Sigmoid colon (tissue), 7 donors: ENCODE data around the gene ABAT. TPM values are rescaled to one million over a fixed set of nuclear protein-coding genes. Genes with fewer than 3 reads are reported as not detected.
"Not testable (repeated sequence)": the region's sequence is repeated elsewhere in the genome, so short reads cannot be mapped to it uniquely, and the experiment has no call there.

Source experiments
- DNase-seq: peaks from one replicate; pipeline ENCODE4 v3.0.0-alpha.2; 2019
- H3K27ac ChIP-seq, 4 donors: fragments of 200-600 bp; sonication (generic); one replicate each; pipeline ENCODE4 v1.5.1; 2016 to 2019; ENCODE audit warnings: mild to moderate bottlenecking in 1 of 4
- H3K27me3 ChIP-seq, 3 donors: fragments of 200-600 bp; sonication (generic); one replicate each; pipeline ENCODE4 v1.5.1; 2019; ENCODE audit warnings: mild to moderate bottlenecking in 1 of 3
- H3K36me3 ChIP-seq, 4 donors: fragments of 200-600 bp; sonication (generic); one replicate each; pipeline ENCODE4 v1.5.1; 2016 to 2019
- H3K4me1 ChIP-seq, 4 donors: fragments of 200-600 bp; sonication (generic); one replicate each; pipeline ENCODE4 v1.5.1; 2017 to 2019
- H3K4me3 ChIP-seq, 4 donors: fragments of 200-600 bp; sonication (generic); one replicate each; pipeline ENCODE4 v1.5.1; 2017 to 2019; ENCODE audit warnings: mild to moderate bottlenecking in 2 of 4, moderate library complexity in 1 of 4
- H3K9me3 ChIP-seq, 4 donors: fragments of 200-600 bp in 3 of 4; sonication (generic) in 3 of 4; one replicate each; pipeline versions ENCODE4 v1.5.1 to v1.6.1; 2013 to 2019
- EP300 ChIP-seq, 4 donors: sonication (generic); formaldehyde crosslinking; IDR thresholded peaks; one replicate each; pipeline ENCODE4 v1.6.1; 2017; ENCODE audit warnings: antibody characterized with exemption in 4 of 4
- POLR2A ChIP-seq, 2 donors: fragments of 450-650 bp; IDR thresholded peaks; one replicate each; pipeline ENCODE4 v1.6.1; 2016; ENCODE audit warnings: antibody characterized with exemption in 2 of 2, mild to moderate bottlenecking in 2 of 2, moderate library complexity in 2 of 2
- POLR2AphosphoS5 ChIP-seq, 4 donors: sonication (generic); formaldehyde crosslinking; IDR thresholded peaks; one replicate each; pipeline ENCODE4 v1.6.1; 2017; ENCODE audit warnings: antibody characterized with exemption in 4 of 4
- WGBS, 2 donors: extraction: QIAGEN DNeasy Blood & Tissue Kit; methylation state at CpG; one replicate each; pipeline ENCODE4 v1.1.7; 2013; 5-methylcytosine and 5-hydroxymethylcytosine counted together
- intact Hi-C: fragments of 100-400 bp; cut with DNase I; formaldehyde crosslinking; loops from one replicate; pipeline ENCODE4 v1.15.1; 2023
- polyA plus RNA-seq, 3 donors: library from polyadenylated mRNA; stranded (reverse); fragments of 200-250 nt; gene quantifications; one replicate each; pipeline ENCODE4 v1.2.3, GENCODE V29; 2013
- total RNA-seq, 4 donors: library from RNA; depleted of rRNA; stranded (reverse); fragments of >200 nt; gene quantifications; one replicate each; pipeline ENCODE4 v1.1.0, GENCODE V29; 2016
- TF ChIP-seq, protein P1 (sequence below), 4 experiments: fragments of 450-650 bp in 3 of 4; fragments of 200-600 bp in 1 of 4; IDR thresholded peaks; one replicate each; pipeline ENCODE4 v1.5.1; 2016 to 2019; ENCODE audit warnings: antibody characterized with exemption in 4 of 4, mild to moderate bottlenecking in 3 of 4, moderate library complexity in 2 of 4
- donor health status: healthy with polysubstance abuse.
- donor health status: Bipolar disorder and iron deficiency.
- donor health status: healthy.

ABAT gene
- total and polyA plus RNA-seq, 7 donors = 4.1 to 12.0 (median 8.2) TPM

DNA sequence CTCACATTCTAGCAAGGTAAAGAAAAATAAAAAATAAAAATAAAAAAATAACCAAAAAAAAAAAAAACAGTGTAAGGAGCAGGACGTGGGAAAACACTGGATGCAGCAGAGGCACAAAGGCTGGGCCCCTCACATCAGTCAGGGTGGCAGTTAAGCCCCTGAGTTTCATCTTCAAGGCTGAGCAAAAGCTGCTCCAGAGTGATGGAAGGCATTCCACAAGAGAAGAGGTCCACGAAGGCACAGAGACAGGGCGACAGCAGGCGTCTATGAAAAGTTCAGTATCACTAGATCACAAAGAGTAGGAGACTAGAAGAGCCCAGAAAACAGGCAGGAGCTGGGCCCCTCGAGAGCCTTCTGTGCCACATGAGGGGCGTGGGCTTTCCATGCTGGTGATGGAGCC is 111.0 kb downstream of the ABAT start:
- H3K27ac ChIP-seq = no peak overlapping the region
- TF ChIP-seq POLR2A (IDR thresholded peaks at IDR 0.05) (no peak), EP300 (IDR thresholded peaks at IDR 0.05) (no peak), POLR2AphosphoS5 (IDR thresholded peaks at IDR 0.05) (no peak)
- TF ChIP-seq, protein P1, sequence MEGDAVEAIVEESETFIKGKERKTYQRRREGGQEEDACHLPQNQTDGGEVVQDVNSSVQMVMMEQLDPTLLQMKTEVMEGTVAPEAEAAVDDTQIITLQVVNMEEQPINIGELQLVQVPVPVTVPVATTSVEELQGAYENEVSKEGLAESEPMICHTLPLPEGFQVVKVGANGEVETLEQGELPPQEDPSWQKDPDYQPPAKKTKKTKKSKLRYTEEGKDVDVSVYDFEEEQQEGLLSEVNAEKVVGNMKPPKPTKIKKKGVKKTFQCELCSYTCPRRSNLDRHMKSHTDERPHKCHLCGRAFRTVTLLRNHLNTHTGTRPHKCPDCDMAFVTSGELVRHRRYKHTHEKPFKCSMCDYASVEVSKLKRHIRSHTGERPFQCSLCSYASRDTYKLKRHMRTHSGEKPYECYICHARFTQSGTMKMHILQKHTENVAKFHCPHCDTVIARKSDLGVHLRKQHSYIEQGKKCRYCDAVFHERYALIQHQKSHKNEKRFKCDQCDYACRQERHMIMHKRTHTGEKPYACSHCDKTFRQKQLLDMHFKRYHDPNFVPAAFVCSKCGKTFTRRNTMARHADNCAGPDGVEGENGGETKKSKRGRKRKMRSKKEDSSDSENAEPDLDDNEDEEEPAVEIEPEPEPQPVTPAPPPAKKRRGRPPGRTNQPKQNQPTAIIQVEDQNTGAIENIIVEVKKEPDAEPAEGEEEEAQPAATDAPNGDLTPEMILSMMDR (IDR thresholded peaks at IDR 0.05) = no peak
- no peaks in the 10 kb centered on the region for H3K36me3 ChIP-seq
- H3K4me3 ChIP-seq = no peak overlapping the region
- 89 to 93% methylated on average over 6 of the region's 6 CpGs for WGBS, 2 donors
- intact Hi-C loops = no loop called here
- no peaks in the 10 kb centered on the region for H3K27me3 ChIP-seq
- no peaks in the 10 kb centered on the region for H3K4me1 ChIP-seq
- no peaks in the 10 kb centered on the region for H3K9me3 ChIP-seq
- DNase-seq = no peak

DNA sequence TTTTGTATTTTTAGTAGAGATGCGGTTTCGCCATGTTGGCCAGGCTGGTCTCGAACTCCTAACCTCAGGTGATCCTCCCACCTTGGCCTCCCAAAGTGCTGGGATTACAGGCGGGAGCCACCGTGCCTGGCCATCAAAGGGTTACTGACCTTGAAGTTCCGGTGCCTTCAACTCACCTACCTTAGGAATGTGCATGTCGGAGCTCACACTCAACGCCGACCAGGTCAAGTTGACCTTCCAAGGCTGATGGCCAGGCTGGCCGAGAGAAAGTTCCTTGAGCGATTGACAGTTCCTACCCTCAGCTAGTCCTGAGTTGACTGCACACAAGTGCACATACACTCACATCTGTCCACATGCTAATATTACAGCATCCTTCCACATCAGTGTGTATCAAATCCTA is 111.9 kb downstream of the ABAT start:
- H3K27ac ChIP-seq, DNase-seq, H3K36me3 ChIP-seq, H3K9me3 ChIP-seq, H3K4me3 ChIP-seq, H3K4me1 ChIP-seq, H3K27me3 ChIP-seq, intact Hi-C loops: not testable (repeated sequence)
- 92 to 93% methylated on average over 11 of the region's 11 CpGs for WGBS, 2 donors

DNA sequence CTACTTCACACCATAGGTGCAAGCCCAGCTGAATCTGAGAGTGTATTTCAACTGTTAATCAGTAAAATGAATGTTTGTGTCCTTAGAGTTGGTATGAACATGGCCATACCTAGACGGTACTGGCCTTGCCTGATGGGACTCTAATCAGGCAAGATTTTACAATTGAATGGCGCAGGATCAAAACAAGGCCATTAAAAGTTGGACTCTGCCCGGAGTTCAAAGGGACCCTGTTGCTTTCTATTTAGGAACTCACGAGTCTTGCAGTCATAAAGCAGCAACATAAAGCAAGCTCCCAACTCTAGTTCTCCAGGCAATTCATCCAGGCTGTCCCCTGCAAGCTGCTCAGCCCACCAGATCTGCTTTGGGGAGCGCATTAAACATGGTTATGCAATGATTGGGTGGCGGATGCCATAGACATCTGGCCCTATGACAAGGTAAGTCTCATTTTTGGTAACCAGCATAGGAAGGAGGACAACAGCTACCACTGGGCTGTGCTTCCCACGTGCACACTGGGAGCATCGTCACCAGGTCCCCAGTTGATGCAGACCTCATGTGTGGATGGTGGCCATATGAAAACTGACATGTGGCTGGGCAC is 114.3 kb downstream of the ABAT start:
- intact Hi-C loops = no loop called here
- DNase-seq = no peak
- Histone ChIP-seq H3K27ac (no peak overlapping the region), H3K27me3 (no peaks in the 10 kb centered on the region), H3K9me3 (no peaks in the 10 kb centered on the region), H3K4me3 (no peak overlapping the region), H3K4me1 (no peaks in the 10 kb centered on the region), H3K36me3 (no peaks in the 10 kb centered on the region)
- TF ChIP-seq POLR2AphosphoS5 (IDR thresholded peaks at IDR 0.05) (no peak), POLR2A (IDR thresholded peaks at IDR 0.05) (no peak), EP300 (IDR thresholded peaks at IDR 0.05) (no peak)
- TF ChIP-seq, protein P1 (IDR thresholded peaks at IDR 0.05) = no peak
- 18 to 63% methylated on average over 8 of the region's 8 CpGs for WGBS, 2 donors

DNA sequence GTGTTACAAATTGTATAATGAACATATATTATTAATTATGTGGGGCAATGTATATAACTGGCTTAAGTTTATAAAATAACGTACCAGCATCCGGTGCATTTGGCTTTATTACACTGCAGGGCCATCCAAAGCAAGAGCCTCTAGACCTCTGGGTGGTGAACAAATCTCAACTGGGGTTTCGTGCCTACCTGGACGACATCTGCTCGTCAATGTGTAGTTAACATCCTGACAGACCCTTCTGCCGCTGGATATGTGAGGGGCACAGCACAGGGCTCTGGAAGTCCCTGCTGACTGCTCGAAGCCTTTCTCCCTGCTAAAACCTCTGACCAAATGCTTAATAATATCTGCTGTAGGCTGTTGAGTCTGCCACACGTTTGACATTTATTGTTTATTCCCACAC is 120.7 kb downstream of the ABAT start:
- Histone ChIP-seq H3K27me3 (no peaks in the 10 kb centered on the region), H3K27ac (no peak overlapping the region), H3K9me3 (no peaks in the 10 kb centered on the region), H3K4me3 (no peak overlapping the region), H3K36me3 (no peaks in the 10 kb centered on the region), H3K4me1 (peaks cover 0 to 33% (median 29%) of the 10 kb centered on the region in 4 donors)
- TF ChIP-seq, protein P1 (IDR thresholded peaks at IDR 0.05) = no peak
- TF ChIP-seq EP300 (IDR thresholded peaks at IDR 0.05) = no peak
- TF ChIP-seq POLR2A (IDR thresholded peaks at IDR 0.05) = no peak
- no peak for TF ChIP-seq POLR2AphosphoS5 (IDR thresholded peaks at IDR 0.05)
- DNase-seq = no peak
- WGBS, 2 donors = 85 to 91% methylated on average over 8 of the region's 8 CpGs
- intact Hi-C loops = loop anchor here (5.0 to 10.0 kb wide), 6 partner anchors 72 to 300 kb away; partner anchors contain the start of genes CARHSP1, HAPSTR1, LITAFD and METTL22

DNA sequence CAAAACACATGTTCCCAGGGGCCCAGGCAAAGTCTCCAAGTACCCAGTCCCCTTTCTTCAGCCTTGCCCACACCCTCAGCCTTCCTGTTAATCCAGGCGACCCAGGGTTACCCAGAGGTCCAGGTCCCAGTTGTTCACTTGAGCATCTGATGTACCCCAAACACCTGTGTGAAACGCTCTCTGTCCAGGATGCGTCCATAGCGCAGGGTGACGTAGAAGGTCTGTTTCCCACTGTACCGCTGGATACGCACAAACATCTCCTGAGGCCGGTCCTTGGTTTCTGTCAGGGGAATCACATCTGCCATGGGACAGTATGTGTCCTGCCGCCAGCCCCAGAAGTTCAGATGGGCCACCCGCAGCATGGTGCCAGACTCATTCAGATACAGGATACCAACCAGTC is 121.4 kb downstream of the ABAT start:
- H3K4me1 ChIP-seq = peaks cover 0 to 35% (median 30%) of the 10 kb centered on the region in 4 donors
- DNase-seq = no peak
- TF ChIP-seq POLR2AphosphoS5 (IDR thresholded peaks at IDR 0.05) = no peak
- no peak for TF ChIP-seq POLR2A (IDR thresholded peaks at IDR 0.05)
- TF ChIP-seq, protein P1 (IDR thresholded peaks at IDR 0.05) = no peak
- no peak for TF ChIP-seq EP300 (IDR thresholded peaks at IDR 0.05)
- H3K36me3 ChIP-seq = no peaks in the 10 kb centered on the region
- H3K9me3 ChIP-seq = no peaks in the 10 kb centered on the region
- H3K4me3 ChIP-seq = no peak overlapping the region
- intact Hi-C loops = loop anchor here (5.0 to 10.0 kb wide), 6 partner anchors 71 to 299 kb away; partner anchors contain the start of genes CARHSP1, HAPSTR1, LITAFD and METTL22
- WGBS, 2 donors = 95 to 97% methylated on average over 10 of the region's 10 CpGs
- H3K27me3 ChIP-seq = no peaks in the 10 kb centered on the region
- H3K27ac ChIP-seq = no peak overlapping the region
